Endometrial microvascular endothelial cells (primary cell): ENCODE data around the gene CFP. TPM values are rescaled to one million over a fixed set of nuclear protein-coding genes. Genes with fewer than 3 reads are reported as not detected.

Source experiments
- in situ Hi-C: cut with HindIII; loops from 2 replicates; pipeline ENCODE4 v1.10.0; 2017; ENCODE audit warnings: low sequenced_read_pairs, low pct_unique_long_range_greater_than_20kb; ENCODE audit errors: inconsistent ontology term
- total RNA-seq: library from RNA; depleted of rRNA; stranded (reverse); fragments of >200 nt; gene quantifications from one replicate; pipeline ENCODE4 v1.2.3, GENCODE V29; 2015; ENCODE audit errors: inconsistent ontology term

Gene CFP
- total RNA-seq, 1 donor from 2014 or later: 0.46 TPM

DNA sequence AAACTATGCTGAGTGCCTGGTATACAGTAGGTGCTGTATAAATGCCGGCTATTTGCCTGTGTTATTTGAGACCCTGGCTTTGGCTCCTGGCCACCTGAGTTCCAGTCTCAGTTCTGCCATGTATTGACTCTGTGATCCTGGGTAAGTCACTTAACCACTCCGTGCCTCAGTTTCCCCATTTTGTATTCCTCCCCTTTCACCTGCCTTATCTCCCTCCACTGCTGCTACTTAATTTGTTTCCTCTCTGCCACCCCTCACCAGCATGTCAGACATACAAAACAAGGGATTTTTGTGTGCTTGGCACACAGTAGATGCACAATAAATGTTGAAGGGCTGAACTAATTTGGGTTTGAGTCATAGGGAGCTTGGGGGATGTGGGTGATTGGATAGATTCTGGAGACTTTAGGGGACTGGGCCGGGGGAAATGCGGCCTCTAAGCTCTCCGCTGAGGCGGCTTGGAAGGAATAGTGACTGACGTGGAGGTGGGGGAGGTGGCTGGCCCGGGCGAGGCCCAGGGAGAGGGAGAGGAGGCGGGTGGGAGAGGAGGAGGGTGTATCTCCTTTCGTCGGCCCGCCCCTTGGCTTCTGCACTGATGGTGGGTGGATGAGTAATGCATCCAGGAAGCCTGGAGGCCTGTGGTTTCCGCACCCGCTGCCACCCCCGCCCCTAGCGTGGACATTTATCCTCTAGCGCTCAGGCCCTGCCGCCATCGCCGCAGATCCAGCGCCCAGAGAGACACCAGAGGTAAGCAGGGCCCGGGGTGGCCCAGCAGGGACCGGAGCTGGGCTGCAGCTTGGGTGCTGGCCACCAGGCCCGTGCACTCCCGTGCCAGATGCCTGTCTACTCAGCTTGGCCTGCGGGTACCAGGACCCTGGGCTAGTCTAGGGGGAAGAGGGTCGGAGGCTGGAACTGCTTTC is 47.7 kb downstream of the CFP start, which contains the start of gene TIMP1:
Gene TIMP1 (plus strand): TSS at position 706 of the 917 bp plus-strand sequence. CDS start 980 bp downstream, outside the sequence.
- in situ Hi-C loops: no loop called here

DNA sequence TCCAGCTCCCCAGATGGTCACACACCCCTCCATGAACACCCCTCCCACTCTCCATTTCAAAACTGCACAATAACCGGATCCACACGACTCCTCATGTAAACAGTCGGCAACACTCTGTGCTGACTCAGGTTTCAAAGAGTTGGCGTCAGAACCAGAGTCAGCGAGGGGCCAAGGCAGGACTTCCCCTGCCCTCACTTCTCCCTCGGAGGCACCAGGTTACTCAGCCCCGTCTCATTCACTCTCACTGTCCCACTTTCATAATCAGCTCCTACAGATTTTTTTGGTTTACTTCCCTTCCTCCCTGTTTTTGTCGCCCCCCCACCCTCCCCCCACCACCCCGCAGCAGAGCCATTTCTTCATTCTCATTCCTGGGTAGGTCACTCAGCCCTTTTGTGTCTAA is 50.2 kb downstream of the CFP start:
- in situ Hi-C loops: no loop called here

DNA sequence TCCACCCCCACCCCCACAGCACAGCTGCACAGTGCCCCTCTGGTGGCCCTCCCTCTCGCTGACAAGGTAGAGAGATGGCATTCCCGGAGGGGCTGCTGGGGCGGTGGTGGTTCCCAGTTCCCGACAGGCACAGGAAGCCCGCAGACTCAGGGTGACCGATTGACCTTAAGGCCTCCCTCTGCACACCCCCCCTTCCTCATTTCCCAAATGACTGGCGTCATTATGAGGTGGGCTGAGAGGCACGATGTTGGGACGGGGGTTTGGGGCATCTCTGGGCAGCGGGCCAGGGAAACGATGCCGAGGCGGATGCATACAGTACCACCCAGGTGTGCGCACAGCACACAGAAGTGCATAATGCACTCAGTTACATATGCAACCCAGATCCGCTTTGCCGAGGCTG is 51.0 kb downstream of the CFP start:
- in situ Hi-C loops: no loop called here

DNA sequence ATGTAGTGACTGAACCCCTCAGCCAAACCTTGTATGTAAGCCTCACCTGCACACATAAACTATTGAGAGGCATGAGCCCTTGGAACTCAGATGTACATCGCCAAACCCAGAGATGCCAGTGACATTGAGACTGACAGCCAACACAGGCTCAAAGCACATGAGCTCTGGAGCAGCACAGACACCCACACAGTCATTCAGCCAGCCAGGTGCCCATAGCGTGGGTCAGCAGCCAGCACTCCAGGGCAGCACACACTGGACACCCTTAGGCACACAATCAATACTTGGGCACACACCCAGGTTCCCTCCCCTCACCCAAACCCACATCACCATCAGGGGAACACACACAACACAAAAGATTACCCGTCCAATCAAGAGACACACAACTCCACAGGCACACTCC is 51.8 kb downstream of the CFP start:
- in situ Hi-C loops: no loop called here

DNA sequence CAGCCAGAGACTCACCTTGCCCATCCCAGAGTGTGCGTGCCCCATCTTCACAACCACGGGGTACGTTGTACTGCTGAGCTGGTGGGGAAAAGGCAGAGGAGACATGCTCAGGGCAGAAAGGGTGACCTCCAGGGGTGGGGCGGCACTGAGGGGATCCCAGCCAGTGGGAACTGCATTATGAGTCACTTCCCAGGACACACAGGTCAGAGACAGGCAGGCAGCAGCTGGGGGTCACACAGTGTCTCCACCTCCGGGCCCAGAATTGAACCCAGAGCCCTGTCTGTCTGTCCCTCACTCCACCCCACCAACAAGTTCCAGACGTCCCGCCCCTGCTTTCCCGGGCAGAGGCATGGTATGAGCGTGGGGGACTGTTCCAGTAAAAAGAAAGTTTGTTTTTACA is 52.3 kb downstream of the CFP start:
- in situ Hi-C loops: no loop called here

DNA sequence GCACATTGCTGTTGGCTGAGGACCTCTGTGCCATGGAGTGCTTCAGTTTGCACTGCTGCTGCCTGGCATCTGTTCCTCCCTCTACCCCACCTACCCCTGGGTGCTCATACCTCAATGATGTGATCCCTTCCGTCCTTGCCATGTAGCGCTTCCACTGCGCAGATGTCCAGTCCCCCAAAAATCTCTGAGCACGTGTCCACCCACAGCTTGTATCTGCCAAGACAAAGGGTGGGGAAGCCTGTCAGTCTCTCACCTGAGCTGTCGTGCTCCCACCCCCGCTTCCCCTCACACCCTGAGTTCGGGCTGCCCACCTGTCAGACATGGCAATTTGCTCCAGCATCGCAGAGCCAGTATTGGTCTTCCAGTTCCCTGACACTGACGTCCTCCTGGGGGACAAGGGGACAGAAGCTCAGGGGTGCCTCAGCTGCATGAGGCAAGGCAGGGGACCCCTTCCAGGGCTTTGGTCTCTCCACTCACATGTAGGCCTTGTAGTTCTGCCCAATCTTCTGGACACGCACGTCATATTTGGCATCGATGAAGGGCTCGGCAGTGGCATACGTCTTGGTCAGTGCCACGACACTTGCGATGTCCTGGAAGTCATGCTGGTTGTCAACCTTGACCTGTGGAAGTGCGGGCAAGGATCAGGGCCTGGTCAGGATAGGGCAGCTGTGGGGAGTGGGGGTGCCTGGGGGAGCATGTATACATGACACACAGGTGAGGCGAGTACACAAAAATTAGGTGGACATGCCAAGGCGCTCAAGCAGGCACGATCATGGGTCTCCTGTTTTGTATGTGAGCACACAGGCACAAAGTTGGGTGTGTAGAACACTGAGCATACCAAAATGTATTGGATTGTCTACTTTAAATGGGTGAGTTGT is 53.5 kb downstream of the CFP start:
- in situ Hi-C loops: no loop called here

DNA sequence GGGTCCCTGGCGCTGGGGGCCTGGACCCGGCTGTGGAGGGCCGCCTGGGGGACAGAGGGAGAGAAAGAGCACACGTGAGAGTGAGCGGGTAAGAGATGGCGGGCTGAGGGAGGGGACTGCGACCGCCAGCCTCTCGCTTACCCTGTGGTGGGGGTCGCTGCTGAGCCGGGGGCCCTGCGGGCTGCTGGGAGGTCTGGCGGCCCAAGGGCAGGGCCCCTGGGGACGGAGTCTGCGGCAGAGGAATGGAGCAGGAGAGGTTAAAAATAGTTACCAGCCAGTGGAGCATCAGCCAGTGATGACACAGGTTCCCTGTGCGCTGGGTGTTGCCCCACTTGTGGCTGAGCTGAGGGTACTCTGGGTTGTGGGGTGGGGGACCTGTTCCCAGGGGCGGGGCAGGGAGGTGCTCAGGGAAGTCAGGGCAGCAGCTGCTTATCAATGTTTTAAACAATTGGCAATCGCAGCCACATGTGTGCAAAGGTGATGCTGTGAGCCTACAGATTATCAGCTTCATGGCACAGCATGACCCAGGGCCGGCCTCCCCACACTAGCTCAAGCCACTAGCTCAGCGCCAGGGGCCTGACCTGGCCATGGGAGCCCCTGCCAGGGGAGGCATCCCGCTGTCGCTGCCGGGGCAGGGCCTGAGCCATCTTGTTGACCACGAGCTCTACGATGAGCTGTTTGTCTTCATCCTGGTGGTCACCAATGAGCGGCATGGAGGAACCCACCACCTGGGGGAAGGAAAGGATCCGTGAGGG is 55.0 kb downstream of the CFP start:
- in situ Hi-C loops: no loop called here

DNA sequence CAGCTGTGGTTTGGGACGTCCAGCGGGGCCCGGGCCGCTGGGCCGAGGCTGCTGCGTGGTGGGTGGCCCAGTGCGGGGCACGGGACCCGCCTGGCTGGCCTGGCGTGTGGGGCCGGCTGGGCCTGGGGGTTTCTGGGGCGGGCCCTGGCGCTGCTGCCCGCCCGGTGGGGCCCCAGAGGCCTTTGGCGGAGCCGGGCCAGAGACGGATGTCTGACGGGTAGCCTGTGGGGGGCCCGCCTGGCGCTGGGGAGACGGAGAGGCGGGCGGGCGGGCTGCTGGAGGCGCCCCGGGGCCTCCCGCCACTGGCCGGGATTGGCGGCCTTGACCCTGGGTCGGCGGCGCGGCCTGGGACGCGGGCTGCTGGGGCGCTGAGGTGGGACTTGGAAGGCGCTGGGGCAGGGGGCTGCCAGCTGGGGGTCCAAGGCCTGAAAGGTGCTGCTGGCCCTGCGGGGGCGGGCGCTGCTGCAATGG is 55.6 kb downstream of the CFP start:
- in situ Hi-C loops: no loop called here

DNA sequence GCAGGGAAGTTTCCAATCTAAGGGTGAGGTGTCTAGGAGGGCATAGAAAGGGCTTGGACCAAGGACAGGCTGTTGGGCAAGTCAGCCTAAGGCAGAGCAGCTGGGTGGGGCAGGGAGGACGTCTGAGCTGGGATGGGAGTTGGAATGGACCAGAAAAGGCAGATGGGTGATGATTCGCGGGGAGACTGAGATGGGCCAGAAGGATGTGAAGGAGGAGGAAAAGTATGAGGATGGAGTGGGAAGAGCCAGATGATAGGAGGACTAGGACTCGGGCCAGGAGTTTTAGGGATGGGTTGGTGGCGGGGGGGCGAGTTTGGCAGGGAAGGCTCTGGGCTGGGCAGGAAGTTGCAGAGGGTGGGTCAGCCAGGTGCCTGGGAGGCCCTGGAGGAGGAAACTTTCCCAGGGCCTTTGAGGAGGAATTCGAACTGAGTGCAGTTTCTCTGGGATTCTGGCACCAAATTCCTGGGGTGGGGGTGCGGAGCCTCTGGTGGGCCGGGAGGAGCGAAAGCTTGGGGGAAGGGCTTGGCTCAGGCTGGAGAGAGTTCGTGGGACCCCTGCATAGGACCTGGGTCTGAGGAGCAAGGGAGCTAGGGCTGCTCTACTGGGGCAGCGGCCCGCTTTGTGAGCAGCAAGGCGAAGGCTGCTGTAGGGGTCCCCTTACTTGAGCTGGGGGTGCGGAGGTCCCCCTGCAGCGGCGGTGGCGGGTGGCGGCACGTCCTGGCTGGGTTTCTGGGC is 56.2 kb downstream of the CFP start:
- in situ Hi-C loops: no loop called here

Other genes with a start within 250 kb of the CFP start
- 5.6 TPM for gene ZNF41, start 146.7 kb downstream of the CFP start, total RNA-seq
- gene ARAF, start 68.7 kb downstream of the CFP start, total RNA-seq: 40.5 TPM
- 160 TPM for gene TIMP1, start 47.5 kb downstream of the CFP start, total RNA-seq
- gene SYN1, start 10.1 kb downstream of the CFP start, total RNA-seq: not detected
- gene ELK1, start 20.6 kb upstream of the CFP start, total RNA-seq: 32.8 TPM
- 115 TPM for gene UXT, start 29.2 kb upstream of the CFP start, total RNA-seq
- 3.3 TPM for gene ZNF81, start 207.0 kb upstream of the CFP start, total RNA-seq